Measurements from ENCODE around the gene UGT3A1. TPM values are rescaled to one million over a fixed set of nuclear protein-coding genes. Genes with fewer than 3 reads are reported as not detected.

UGT3A1 gene
- total and polyA plus RNA-seq, 4 donors, result 0.13 TPM; not detected in 3

- Histone ChIP-seq H3K4me3 (ENCODE audit: low read length in 2 of 2) (no peak overlapping the region), H3K27ac (ENCODE audit: low read depth in 1 of 2, low read length in 2 of 2) (no peak overlapping the region), H3K27me3 (ENCODE audit: control insufficient read depth in 1 of 2, insufficient read depth in 2 of 2, low read length in 1 of 2) (no peaks in the 10 kb centered on the region), H3K4me1 (ENCODE audit: control insufficient read depth in 1 of 2, insufficient read depth in 2 of 2, low read length in 2 of 2) (no peaks in the 10 kb centered on the region), H3K36me3 (ENCODE audit: control insufficient read depth in 1 of 2, insufficient read depth in 2 of 2, low read length in 1 of 2) (no peaks in the 10 kb centered on the region), H3K9me3 (ENCODE audit: control insufficient read depth, low read length) (peaks cover 3% of the 10 kb centered on the region)
- no peak for ATAC-seq (ENCODE audit: low FRiP score)
- DNase-seq, result no peak
- intact Hi-C loops (cut with DNase I), result no loop called here
- 73 to 78% methylated on average over 4 of the region's 4 CpGs for WGBS, 2 donors
Measured at GRCh38 chr5:35974570-35974969, 16.6 kb downstream of the UGT3A1 start.

- H3K9me3 ChIP-seq (ENCODE audit: control insufficient read depth, low read length), result no peaks in the 10 kb centered on the region
- no peaks in the 10 kb centered on the region for H3K27me3 ChIP-seq (ENCODE audit: control insufficient read depth in 1 of 2, insufficient read depth in 2 of 2, low read length in 1 of 2)
- intact Hi-C loops (cut with DNase I), result no loop called here
- WGBS, 2 donors, result 46 to 57% methylated on average over 5 of the region's 5 CpGs
- no peak overlapping the region for H3K4me3 ChIP-seq (ENCODE audit: low read length in 2 of 2)
- H3K36me3 ChIP-seq (ENCODE audit: control insufficient read depth in 1 of 2, insufficient read depth in 2 of 2, low read length in 1 of 2), result no peaks in the 10 kb centered on the region
- DNase-seq (no peak), ATAC-seq (ENCODE audit: low FRiP score) (no peak)
- no peaks in the 10 kb centered on the region for H3K4me1 ChIP-seq (ENCODE audit: control insufficient read depth in 1 of 2, insufficient read depth in 2 of 2, low read length in 2 of 2)
- H3K27ac ChIP-seq (ENCODE audit: low read depth in 1 of 2, low read length in 2 of 2), result no peak overlapping the region
Measured at GRCh38 chr5:35971878-35972210, 19.3 kb downstream of the UGT3A1 start.

GRCh38 chr5:35971186-35971877 is 19.9 kb downstream of the UGT3A1 start:
- no peaks in the 10 kb centered on the region for H3K4me1 ChIP-seq (ENCODE audit: control insufficient read depth in 1 of 2, insufficient read depth in 2 of 2, low read length in 2 of 2)
- no peaks in the 10 kb centered on the region for H3K27me3 ChIP-seq (ENCODE audit: control insufficient read depth in 1 of 2, insufficient read depth in 2 of 2, low read length in 1 of 2)
- H3K36me3 ChIP-seq (ENCODE audit: control insufficient read depth in 1 of 2, insufficient read depth in 2 of 2, low read length in 1 of 2), result no peaks in the 10 kb centered on the region
- WGBS, 2 donors, result 66 to 70% methylated on average over 4 of the region's 4 CpGs
- H3K4me3 ChIP-seq (ENCODE audit: low read length in 2 of 2), result no peak overlapping the region
- DNase-seq (no peak), ATAC-seq (ENCODE audit: low FRiP score) (no peak)
- no peak overlapping the region for H3K27ac ChIP-seq (ENCODE audit: low read depth in 1 of 2, low read length in 2 of 2)
- no peaks in the 10 kb centered on the region for H3K9me3 ChIP-seq (ENCODE audit: control insufficient read depth, low read length)
- intact Hi-C loops (cut with DNase I), result no loop called here

GRCh38 chr5:35963381-35963843 is 27.8 kb downstream of the UGT3A1 start:
- Histone ChIP-seq H3K4me1 (ENCODE audit: control insufficient read depth in 1 of 2, insufficient read depth in 2 of 2, low read length in 2 of 2) (no peaks in the 10 kb centered on the region), H3K4me3 (ENCODE audit: low read length in 2 of 2) (no peak overlapping the region), H3K27ac (ENCODE audit: low read depth in 1 of 2, low read length in 2 of 2) (no peak overlapping the region), H3K9me3 (ENCODE audit: control insufficient read depth, low read length) (peaks cover 1% of the 10 kb centered on the region), H3K36me3 (ENCODE audit: control insufficient read depth in 1 of 2, insufficient read depth in 2 of 2, low read length in 1 of 2) (no peaks in the 10 kb centered on the region), H3K27me3 (ENCODE audit: control insufficient read depth in 1 of 2, insufficient read depth in 2 of 2, low read length in 1 of 2) (no peaks in the 10 kb centered on the region)
- intact Hi-C loops (cut with DNase I), result no loop called here
- WGBS, 2 donors, result 43 to 47% methylated on average over 8 of the region's 8 CpGs
- DNase-seq, result no peak
- ATAC-seq (ENCODE audit: low FRiP score), result no peak

- ATAC-seq (ENCODE audit: low FRiP score) (no peak), DNase-seq (no peak)
- H3K27ac ChIP-seq (ENCODE audit: low read depth in 1 of 2, low read length in 2 of 2), result no peak overlapping the region
- H3K36me3 ChIP-seq (ENCODE audit: control insufficient read depth in 1 of 2, insufficient read depth in 2 of 2, low read length in 1 of 2), result no peaks in the 10 kb centered on the region
- intact Hi-C loops (cut with DNase I), result no loop called here
- H3K27me3 ChIP-seq (ENCODE audit: control insufficient read depth in 1 of 2, insufficient read depth in 2 of 2, low read length in 1 of 2), result peaks cover 0 to 3% of the 10 kb centered on the region in 2 donors
- 66 to 67% methylated on average over 7 of the region's 7 CpGs for WGBS, 2 donors
- H3K9me3 ChIP-seq (ENCODE audit: control insufficient read depth, low read length), result peaks cover 5% of the 10 kb centered on the region
- no peak overlapping the region for H3K4me3 ChIP-seq (ENCODE audit: low read length in 2 of 2)
- H3K4me1 ChIP-seq (ENCODE audit: control insufficient read depth in 1 of 2, insufficient read depth in 2 of 2, low read length in 2 of 2), result no peaks in the 10 kb centered on the region
Measured at GRCh38 chr5:35960328-35960727, 30.9 kb downstream of the UGT3A1 start.

- Histone ChIP-seq H3K4me3 (ENCODE audit: low read length in 2 of 2) (no peak overlapping the region), H3K4me1 (ENCODE audit: control insufficient read depth in 1 of 2, insufficient read depth in 2 of 2, low read length in 2 of 2) (no peaks in the 10 kb centered on the region), H3K36me3 (ENCODE audit: control insufficient read depth in 1 of 2, insufficient read depth in 2 of 2, low read length in 1 of 2) (no peaks in the 10 kb centered on the region), H3K27me3 (ENCODE audit: control insufficient read depth in 1 of 2, insufficient read depth in 2 of 2, low read length in 1 of 2) (peaks cover 0 to 3% of the 10 kb centered on the region in 2 donors), H3K27ac (ENCODE audit: low read depth in 1 of 2, low read length in 2 of 2) (no peak overlapping the region), H3K9me3 (ENCODE audit: control insufficient read depth, low read length) (peaks cover 4% of the 10 kb centered on the region)
- WGBS, 2 donors, result 84 to 87% methylated on average over 1 of the region's 1 CpG
- no peak for DNase-seq
- no peak for ATAC-seq (ENCODE audit: low FRiP score)
- intact Hi-C loops (cut with DNase I), result no loop called here
Measured at GRCh38 chr5:35956429-35956828, 34.8 kb downstream of the UGT3A1 start.

GRCh38 chr5:35954175-35954574 is 37.0 kb downstream of the UGT3A1 start:
- Histone ChIP-seq H3K4me1 (ENCODE audit: control insufficient read depth in 1 of 2, insufficient read depth in 2 of 2, low read length in 2 of 2) (no peaks in the 10 kb centered on the region), H3K9me3 (ENCODE audit: control insufficient read depth, low read length) (peaks cover 4% of the 10 kb centered on the region), H3K27ac (ENCODE audit: low read depth in 1 of 2, low read length in 2 of 2) (no peak overlapping the region), H3K4me3 (ENCODE audit: low read length in 2 of 2) (no peak overlapping the region), H3K36me3 (ENCODE audit: control insufficient read depth in 1 of 2, insufficient read depth in 2 of 2, low read length in 1 of 2) (no peaks in the 10 kb centered on the region), H3K27me3 (ENCODE audit: control insufficient read depth in 1 of 2, insufficient read depth in 2 of 2, low read length in 1 of 2) (peaks cover 0 to 3% of the 10 kb centered on the region in 2 donors)
- intact Hi-C loops (cut with DNase I), result no loop called here
- no peak for ATAC-seq (ENCODE audit: low FRiP score)
- no peak for DNase-seq
- WGBS, 2 donors, result 72 to 74% methylated on average over 9 of the region's 9 CpGs

GRCh38 chr5:35947085-35947484 is 44.1 kb downstream of the UGT3A1 start:
- H3K27ac ChIP-seq (ENCODE audit: low read depth in 1 of 2, low read length in 2 of 2), result no peak overlapping the region
- no peak for DNase-seq
- 75% methylated on average over 5 of the region's 5 CpGs for WGBS, 2 donors

GRCh38 chr5:35939639-35940038 is 51.6 kb downstream of the UGT3A1 start:
- ATAC-seq (ENCODE audit: low FRiP score), result no peak

More at GRCh38 chr5:35947085-35947484, 44.1 kb downstream of the UGT3A1 start:
- no peak for ATAC-seq (ENCODE audit: low FRiP score)
- Histone ChIP-seq H3K4me1 (ENCODE audit: control insufficient read depth in 1 of 2, insufficient read depth in 2 of 2, low read length in 2 of 2) (no peaks in the 10 kb centered on the region), H3K9me3 (ENCODE audit: control insufficient read depth, low read length) (peaks cover 2% of the 10 kb centered on the region), H3K36me3 (ENCODE audit: control insufficient read depth in 1 of 2, insufficient read depth in 2 of 2, low read length in 1 of 2) (no peaks in the 10 kb centered on the region), H3K4me3 (ENCODE audit: low read length in 2 of 2) (no peak overlapping the region), H3K27me3 (ENCODE audit: control insufficient read depth in 1 of 2, insufficient read depth in 2 of 2, low read length in 1 of 2) (no peaks in the 10 kb centered on the region)
- intact Hi-C loops (cut with DNase I), result no loop called here

More at GRCh38 chr5:35939639-35940038, 51.6 kb downstream of the UGT3A1 start:
- intact Hi-C loops (cut with DNase I), result no loop called here
- Histone ChIP-seq H3K27me3 (ENCODE audit: control insufficient read depth in 1 of 2, insufficient read depth in 2 of 2, low read length in 1 of 2) (no peaks in the 10 kb centered on the region), H3K4me3 (ENCODE audit: low read length in 2 of 2) (no peak overlapping the region), H3K9me3 (ENCODE audit: control insufficient read depth, low read length) (peaks cover 2% of the 10 kb centered on the region), H3K27ac (ENCODE audit: low read depth in 1 of 2, low read length in 2 of 2) (no peak overlapping the region), H3K4me1 (ENCODE audit: control insufficient read depth in 1 of 2, insufficient read depth in 2 of 2, low read length in 2 of 2) (no peaks in the 10 kb centered on the region), H3K36me3 (ENCODE audit: control insufficient read depth in 1 of 2, insufficient read depth in 2 of 2, low read length in 1 of 2) (no peaks in the 10 kb centered on the region)
- WGBS, 2 donors, result 58 to 61% methylated on average over 3 of the region's 3 CpGs
- no peak for DNase-seq
